NCI-H82 treated with DMSO at 0.1 percent for 48 hours (cell line): ENCODE results near the gene TMEM196.
A peak's percentile ranks its signal among the peaks of the same experiment; 100 is the strongest.
"Not testable (repeated sequence)": the region's sequence is repeated elsewhere in the genome, so short reads cannot be mapped to it uniquely, and the experiment has no call there.

Experiments used
- DNase-seq: peaks from one replicate; lab custom pipeline; 2025; ENCODE audit not compliant: unreplicated experiment; lab: John Stamatoyannopoulos, UW

Gene TMEM196

DNA sequence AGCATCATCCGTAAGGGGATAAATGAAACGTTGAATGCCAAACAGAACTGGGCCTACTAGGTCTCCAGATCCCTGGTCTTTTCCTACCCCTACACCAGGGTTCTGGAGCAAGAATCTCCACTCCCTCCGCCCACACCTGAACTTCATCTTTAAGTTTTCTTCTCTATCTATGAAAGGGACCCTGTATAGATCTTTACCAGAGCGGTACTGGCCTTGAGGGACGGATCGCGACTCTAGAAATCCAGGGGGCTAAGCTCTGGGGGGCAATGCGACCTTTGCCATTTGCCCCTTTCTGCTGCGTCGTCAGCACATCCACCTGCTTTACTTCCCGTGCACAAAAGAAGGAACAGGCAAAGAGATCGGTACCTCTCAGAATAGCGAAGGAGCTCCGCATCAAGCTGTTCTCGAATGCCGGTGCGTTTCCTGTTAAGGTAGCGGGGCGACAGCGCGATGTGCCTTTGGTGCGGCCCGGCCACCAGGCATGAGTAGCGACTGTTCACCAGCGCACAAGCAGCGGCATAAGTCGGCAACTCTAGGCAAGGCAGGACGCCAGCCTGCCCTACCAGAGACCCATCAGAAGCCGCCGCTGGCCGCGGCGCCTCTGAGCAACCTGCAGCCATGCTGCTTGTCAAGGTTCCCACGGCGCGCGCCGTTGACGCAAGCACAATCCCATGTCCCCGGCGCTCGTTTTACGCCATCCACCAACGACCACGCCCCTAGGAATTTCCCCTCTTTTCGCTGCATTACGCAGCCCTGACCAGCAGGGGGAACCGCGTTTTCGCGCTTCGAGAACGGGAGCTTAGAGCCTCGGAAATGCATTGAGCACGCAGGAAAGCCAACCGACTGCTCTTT is 64.8 kb downstream of the TMEM196 start, which contains the start of gene POLR1F:
POLR1F (minus strand) TSS at position 641 of the 852 bp plus-strand sequence; CDS start at position 620, 21 bp downstream.
- DNase-seq, result peak; percentile 86

DNA sequence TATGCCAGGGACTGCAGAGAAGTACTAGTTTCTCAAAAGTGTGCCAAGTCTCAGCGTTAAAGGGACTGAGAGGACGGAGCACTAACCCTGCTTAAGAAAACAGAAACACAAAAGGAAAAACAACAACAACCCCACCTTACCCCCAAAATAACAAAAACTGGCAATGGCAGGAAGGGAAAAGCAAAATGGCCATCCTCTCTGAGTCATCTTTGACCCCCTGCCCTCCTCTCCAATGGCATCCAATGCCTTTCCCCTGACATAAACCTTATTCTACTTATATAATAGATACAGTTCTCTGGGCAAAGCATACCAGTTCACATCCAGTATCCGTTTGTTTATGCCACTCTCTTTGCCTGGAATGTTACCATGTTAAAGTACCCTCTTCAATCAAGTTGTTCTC is 66.2 kb downstream of the TMEM196 start:
- no peak for DNase-seq

DNA sequence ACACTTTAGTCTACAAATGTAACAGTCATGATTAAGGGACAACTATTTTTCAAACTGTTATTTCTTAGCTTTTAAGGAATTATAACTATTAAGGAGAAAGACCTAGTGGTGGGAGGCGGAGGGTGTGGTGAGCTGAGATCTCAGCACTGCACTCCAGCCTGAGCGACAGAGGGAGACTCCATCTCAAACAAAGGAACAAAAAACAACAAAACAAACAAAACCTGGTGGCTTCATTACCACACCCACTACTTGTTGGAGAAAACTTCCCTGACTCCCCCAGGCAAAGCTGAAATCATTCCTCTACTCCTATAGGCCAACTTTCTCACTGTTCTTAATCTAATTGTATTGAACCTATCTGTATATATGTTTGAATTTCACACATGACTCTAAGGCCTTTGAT is 67.8 kb downstream of the TMEM196 start:
- no peak for DNase-seq

GRCh38 chr7:19701471-19701870 is 71.9 kb downstream of the TMEM196 start:
- no peak for DNase-seq

GRCh38 chr7:19700936-19701335 is 72.5 kb downstream of the TMEM196 start:
- no peak for DNase-seq

- DNase-seq, result no peak
These were observed 75.1 kb downstream of the TMEM196 start for GRCh38 chr7:19698331-19698730.

DNA sequence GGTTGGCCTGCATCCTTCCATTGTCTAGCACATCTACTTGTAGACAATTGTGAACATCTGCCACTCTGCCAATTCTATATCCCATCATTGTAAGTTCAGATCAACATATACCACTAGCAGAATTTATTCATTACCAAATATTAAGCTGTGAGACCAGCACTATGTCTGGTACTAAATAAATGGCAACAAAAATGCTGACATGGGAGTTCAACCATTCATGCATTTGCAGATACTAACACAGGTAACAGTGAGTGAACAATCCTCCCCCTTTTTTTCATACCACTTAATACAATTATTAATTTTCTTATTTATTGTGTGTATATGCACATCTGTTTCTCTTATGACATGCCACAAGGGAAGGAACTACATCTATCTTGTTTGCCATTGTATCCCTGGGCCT is 76.5 kb downstream of the TMEM196 start:
- no peak for DNase-seq

DNA sequence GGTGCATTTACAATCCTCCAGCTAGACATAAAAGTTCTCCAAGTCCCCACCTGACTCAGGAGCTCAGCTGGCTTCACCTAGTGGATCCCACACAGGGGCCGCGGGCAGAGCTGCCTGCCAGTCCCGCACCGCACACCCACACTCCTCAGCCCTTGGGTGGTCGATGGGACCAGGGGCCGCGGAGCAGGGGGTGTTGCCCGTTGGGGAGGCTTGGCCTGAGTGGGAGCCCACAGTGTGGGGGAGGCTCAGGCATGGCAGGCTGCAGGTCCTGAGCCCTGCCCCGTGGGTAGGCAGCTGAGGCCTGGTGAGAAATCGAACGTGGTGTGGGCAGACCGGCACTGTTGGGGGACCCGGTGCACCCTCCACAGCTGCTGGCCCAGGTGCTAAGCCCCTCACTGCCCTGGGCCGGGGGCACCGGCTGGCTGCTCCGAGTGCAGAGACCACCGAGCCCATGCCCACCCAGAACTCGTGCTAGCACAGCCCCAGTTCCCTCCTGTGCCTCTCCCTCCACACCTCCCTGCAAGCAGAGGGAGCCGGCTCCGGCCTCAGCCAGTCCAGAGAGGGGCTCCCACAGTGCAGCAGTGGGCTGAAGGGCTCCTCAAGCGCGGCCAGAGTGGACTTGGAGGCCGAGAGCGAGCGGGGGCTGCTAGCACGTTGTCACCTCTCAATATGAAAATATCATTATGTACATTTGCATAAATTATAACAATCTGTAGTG is 81.1 kb downstream of the TMEM196 start:
- no peak for DNase-seq

- no peak for DNase-seq
These were observed 82.7 kb downstream of the TMEM196 start for GRCh38 chr7:19690736-19691135.

DNA sequence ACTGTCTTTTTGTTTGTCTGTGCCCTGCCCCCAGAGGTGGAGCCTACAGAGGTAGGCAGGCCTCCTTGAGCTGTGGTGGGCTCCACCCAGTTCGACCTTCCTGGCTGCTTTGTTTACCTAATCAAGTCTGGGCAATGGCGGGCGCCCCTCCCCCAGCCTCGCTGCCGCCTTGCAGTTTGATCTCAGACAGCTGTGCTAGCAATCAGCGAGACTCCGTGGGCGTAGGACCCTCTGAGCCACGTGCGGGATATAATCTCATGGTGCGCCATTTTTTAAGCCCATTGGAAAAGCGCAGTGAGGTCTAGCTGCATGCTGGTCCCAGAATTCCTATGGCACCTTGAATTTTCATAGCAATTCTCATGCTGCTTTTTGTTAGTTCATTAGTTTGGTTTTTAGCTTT is 84.3 kb downstream of the TMEM196 start:
- not testable (repeated sequence) for DNase-seq

GRCh38 chr7:19681596-19681995 is 91.8 kb downstream of the TMEM196 start:
- no peak for DNase-seq

- DNase-seq, result no peak
These were observed 96.2 kb downstream of the TMEM196 start for GRCh38 chr7:19677180-19677579.

DNA sequence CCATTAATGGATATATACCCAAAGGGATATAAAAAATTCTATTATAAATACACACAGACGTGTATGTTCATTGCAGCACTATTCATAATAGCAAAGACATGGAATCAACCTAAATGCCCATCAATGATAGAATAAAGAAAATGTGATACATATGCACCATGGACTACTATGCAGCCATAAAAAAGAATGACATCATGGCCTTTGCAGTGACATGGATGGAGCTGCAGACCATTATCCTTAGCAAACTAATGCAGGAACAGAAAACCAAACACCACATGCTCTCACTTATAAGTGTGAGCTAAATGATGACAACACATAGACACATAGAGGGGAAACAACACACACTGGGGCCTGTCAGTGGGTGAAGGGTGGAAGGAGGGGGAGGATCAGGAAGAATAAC is 97.6 kb downstream of the TMEM196 start:
- no peak for DNase-seq

DNA sequence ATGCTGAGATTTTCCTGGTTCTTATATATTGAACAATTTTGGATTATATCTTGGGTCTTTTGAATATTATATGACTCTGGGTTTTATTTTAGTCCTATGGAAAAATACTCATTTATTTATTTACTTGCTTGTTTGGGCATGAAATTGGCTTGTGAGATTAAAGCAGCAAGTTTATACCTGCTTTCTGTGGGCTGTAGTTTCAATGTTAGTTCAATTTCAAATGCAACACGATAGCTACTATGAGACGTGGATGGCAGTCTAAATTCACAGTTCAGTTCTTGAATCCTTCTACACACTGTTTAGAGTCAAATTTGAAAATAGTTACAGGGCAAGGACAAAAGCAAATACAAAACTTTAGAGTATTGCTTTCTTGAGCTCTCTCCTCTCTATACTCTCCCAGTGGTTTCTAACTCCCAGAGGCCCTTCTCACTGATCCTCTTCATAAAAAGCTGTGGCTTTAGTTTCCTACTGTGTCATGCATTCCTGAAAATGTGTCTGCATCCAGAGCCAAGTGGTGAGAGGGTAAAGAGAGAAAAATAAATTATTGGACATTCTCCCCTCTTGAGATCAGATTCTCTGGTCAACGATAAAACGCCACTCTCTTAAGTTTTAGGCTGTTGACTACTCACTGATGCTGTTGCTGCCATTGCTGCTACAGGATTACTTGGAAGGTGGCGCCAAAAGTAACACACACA is 99.0 kb downstream of the TMEM196 start:
- no peak for DNase-seq

- DNase-seq, result no peak
These were observed 102.6 kb downstream of the TMEM196 start for GRCh38 chr7:19670806-19671205.
